Measurements from ENCODE around the gene NCDN.

- TF ChIP-seq EP300 (IDR thresholded peaks at IDR 0.05) (no peak), CTCF (IDR thresholded peaks at IDR 0.05) (no peak), POLR2A (IDR thresholded peaks at IDR 0.05) (no peak), POLR2AphosphoS5 (IDR thresholded peaks at IDR 0.05) (no peak)
Measured at GRCh38 chr1:35539824-35540261, 17.8 kb upstream of the NCDN start.

Measured in gastroesophageal sphincter (tissue), 3 donors.